ENCODE measurements around the gene NOMO2.
"Not testable (repeated sequence)": the region's sequence is repeated elsewhere in the genome, so short reads cannot be mapped to it uniquely, and the experiment has no call there.

NOMO2 gene

DNA sequence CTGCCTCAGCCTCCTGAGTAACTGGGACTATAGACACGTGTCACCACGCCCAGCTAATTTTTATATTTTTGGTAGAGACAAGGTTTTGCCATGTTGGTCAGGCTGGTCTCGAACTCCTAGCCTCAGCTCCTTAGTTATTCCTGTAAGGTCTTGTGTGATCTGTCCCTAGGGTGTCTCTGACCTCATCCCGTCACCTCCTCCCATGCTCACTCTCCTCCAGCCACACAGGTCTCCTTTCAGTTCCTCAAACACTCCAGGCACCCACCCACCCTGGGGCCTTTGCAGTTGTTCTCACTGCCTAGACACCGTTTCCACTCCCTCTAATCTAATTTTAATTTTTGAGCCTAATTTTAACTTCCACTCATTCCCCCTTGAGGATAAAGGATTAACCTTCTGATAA, 31.1 kb upstream of the NOMO2 start:
- not testable (repeated sequence) for H3K4me2 ChIP-seq (ENCODE audit: low read length); H3K4me1 ChIP-seq (ENCODE audit: control insufficient read depth, insufficient read depth, low read length); H3K9ac ChIP-seq (ENCODE audit: low read depth, low read length); H3K9me3 ChIP-seq (replicated peaks; ENCODE audit: low read length); H3K4me3 ChIP-seq (ENCODE audit: low read length); H3K36me3 ChIP-seq (ENCODE audit: insufficient read depth, low read length); H3K27me3 ChIP-seq (ENCODE audit: control insufficient read depth, insufficient read depth, low read length)

DNA sequence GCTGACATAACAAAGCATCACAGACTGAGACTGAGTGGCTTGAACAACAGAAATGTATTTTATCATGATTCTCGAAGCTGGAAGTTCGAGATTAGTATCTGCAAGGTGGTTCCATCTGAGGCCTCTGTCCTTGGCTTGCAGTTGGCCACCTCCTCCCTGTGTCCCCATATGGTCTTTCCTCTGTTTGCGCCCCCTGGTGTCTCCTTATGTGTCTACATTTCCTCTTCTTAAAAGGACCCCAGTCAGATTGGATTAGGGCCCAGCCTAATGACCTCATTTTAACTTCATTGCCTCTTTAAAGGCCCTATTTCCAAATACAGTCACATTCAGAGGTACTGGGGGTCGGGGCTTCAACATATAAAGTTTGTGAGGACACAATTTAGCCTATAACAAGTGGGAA, 30.0 kb upstream of the NOMO2 start:
- not testable (repeated sequence) for H3K4me3 ChIP-seq (ENCODE audit: low read length); H3K4me1 ChIP-seq (ENCODE audit: control insufficient read depth, insufficient read depth, low read length); H3K9ac ChIP-seq (ENCODE audit: low read depth, low read length); H3K4me2 ChIP-seq (ENCODE audit: low read length); H3K27me3 ChIP-seq (ENCODE audit: control insufficient read depth, insufficient read depth, low read length); H3K9me3 ChIP-seq (replicated peaks; ENCODE audit: low read length); H3K36me3 ChIP-seq (ENCODE audit: insufficient read depth, low read length)

DNA sequence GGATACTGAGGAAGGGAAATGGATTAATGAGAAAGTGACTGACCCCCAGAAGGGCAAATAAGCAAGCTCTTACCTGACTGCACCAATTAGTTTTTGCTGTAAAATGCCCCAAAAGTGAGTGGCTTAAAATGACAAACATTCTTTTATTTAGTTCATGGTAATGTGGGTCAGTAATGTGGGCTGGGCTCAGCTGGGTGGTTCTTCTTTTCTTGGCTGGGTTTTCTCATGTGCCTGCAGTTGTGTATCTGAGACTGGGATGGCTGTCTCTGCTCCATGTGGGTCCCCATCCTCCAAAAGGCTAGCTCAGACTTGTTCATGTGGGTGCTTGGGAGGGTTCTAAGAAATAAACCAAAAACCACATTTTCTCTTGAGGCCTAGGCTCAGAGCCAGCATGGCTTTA, 29.5 kb upstream of the NOMO2 start:
- not testable (repeated sequence) for H3K4me2 ChIP-seq (ENCODE audit: low read length); H3K9ac ChIP-seq (ENCODE audit: low read depth, low read length); H3K4me1 ChIP-seq (ENCODE audit: control insufficient read depth, insufficient read depth, low read length); H3K4me3 ChIP-seq (ENCODE audit: low read length); H3K36me3 ChIP-seq (ENCODE audit: insufficient read depth, low read length); H3K9me3 ChIP-seq (replicated peaks; ENCODE audit: low read length); H3K27me3 ChIP-seq (ENCODE audit: control insufficient read depth, insufficient read depth, low read length)

- not testable (repeated sequence) for H3K27me3 ChIP-seq (ENCODE audit: control insufficient read depth, insufficient read depth, low read length); H3K4me1 ChIP-seq (ENCODE audit: control insufficient read depth, insufficient read depth, low read length); H3K9me3 ChIP-seq (replicated peaks; ENCODE audit: low read length); H3K9ac ChIP-seq (ENCODE audit: low read depth, low read length); H3K4me3 ChIP-seq (ENCODE audit: low read length); H3K4me2 ChIP-seq (ENCODE audit: low read length); H3K36me3 ChIP-seq (ENCODE audit: insufficient read depth, low read length)
Measured at GRCh38 chr16:18589806-18590205, 27.9 kb upstream of the NOMO2 start.

- not testable (repeated sequence) for H3K9ac ChIP-seq (ENCODE audit: low read depth, low read length); H3K4me2 ChIP-seq (ENCODE audit: low read length); H3K9me3 ChIP-seq (replicated peaks; ENCODE audit: low read length); H3K36me3 ChIP-seq (ENCODE audit: insufficient read depth, low read length); H3K27me3 ChIP-seq (ENCODE audit: control insufficient read depth, insufficient read depth, low read length); H3K4me1 ChIP-seq (ENCODE audit: control insufficient read depth, insufficient read depth, low read length); H3K4me3 ChIP-seq (ENCODE audit: low read length)
Measured at GRCh38 chr16:18586560-18587540, 25.0 kb upstream of the NOMO2 start.

DNA sequence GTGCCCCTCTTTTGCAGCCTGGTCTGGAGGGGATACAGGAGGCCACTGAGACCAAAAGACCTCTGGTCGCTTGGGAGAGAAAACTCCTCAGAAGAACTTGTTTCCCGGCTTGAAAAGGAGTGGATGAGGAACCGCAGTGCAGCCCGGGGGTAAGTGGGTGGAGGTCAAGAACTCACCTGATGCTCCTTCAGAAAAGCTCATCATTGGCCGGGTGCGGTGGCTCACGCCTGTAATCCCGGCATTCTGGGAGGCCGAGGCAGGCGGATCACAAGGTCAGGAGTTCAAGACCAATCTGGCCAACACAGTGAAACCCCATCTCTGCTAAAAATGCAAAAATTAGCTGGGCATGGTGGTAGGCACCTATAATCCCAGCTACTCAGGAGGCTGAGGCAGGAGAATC, 23.9 kb upstream of the NOMO2 start:
- H3K9me3 ChIP-seq (replicated peaks; ENCODE audit: low read length); H3K4me1 ChIP-seq (ENCODE audit: control insufficient read depth, insufficient read depth, low read length); H3K4me2 ChIP-seq (ENCODE audit: low read length); H3K27me3 ChIP-seq (ENCODE audit: control insufficient read depth, insufficient read depth, low read length); H3K9ac ChIP-seq (ENCODE audit: low read depth, low read length); H3K4me3 ChIP-seq (ENCODE audit: low read length); H3K36me3 ChIP-seq (ENCODE audit: insufficient read depth, low read length): not testable (repeated sequence)

DNA sequence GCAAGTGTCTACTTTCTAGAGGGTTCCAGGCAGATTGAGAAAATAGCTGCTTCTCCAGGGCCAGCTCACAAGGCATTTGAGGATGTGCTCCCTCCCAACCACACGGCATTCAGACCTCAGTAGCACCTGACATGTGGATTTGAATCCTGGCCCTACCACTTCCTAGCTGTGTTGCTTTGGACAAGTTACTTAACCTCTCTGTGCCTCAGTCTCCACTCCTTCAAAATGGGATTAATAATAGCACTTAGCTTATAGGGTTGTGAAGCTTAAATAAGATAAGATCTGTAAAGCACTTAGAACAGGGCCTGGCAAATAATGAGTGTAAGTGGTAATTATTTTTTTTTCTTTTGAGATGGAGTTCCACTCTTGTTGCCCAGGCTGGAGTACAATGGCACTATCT, 21.0 kb upstream of the NOMO2 start:
- Histone ChIP-seq H3K9me3 (replicated peaks; ENCODE audit: low read length) (no peaks in the 10 kb centered on the region), H3K4me2 (ENCODE audit: low read length) (no peak overlapping the region), H3K27me3 (ENCODE audit: control insufficient read depth, insufficient read depth, low read length) (no peaks in the 10 kb centered on the region), H3K4me3 (ENCODE audit: low read length) (no peak overlapping the region), H3K4me1 (ENCODE audit: control insufficient read depth, insufficient read depth, low read length) (no peaks in the 10 kb centered on the region), H3K36me3 (ENCODE audit: insufficient read depth, low read length) (no peaks in the 10 kb centered on the region), H3K9ac (ENCODE audit: low read depth, low read length) (no peak overlapping the region)

DNA sequence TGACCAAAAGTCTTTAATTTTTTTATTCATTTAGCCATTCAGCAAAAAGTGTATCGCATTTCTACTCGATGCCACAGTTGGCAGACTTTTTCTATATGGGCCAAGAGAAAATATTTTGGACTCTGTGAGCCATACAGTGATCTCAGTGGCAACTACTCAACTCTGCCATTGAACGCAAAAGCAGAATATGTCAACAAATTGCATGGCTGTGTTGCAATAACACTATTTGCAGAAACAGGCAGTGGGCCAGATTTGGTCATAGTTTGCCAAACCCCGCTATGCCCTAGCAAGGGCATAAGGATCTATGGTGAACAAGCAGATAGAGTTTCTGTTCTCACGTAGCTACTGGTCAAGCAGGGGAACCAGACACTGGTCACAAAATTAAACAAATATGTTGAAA, 18.5 kb upstream of the NOMO2 start:
- H3K9ac ChIP-seq (ENCODE audit: low read depth, low read length); H3K4me2 ChIP-seq (ENCODE audit: low read length); H3K9me3 ChIP-seq (replicated peaks; ENCODE audit: low read length); H3K4me1 ChIP-seq (ENCODE audit: control insufficient read depth, insufficient read depth, low read length); H3K4me3 ChIP-seq (ENCODE audit: low read length); H3K36me3 ChIP-seq (ENCODE audit: insufficient read depth, low read length); H3K27me3 ChIP-seq (ENCODE audit: control insufficient read depth, insufficient read depth, low read length): not testable (repeated sequence)

- not testable (repeated sequence) for H3K9me3 ChIP-seq (replicated peaks; ENCODE audit: low read length); H3K27me3 ChIP-seq (ENCODE audit: control insufficient read depth, insufficient read depth, low read length); H3K36me3 ChIP-seq (ENCODE audit: insufficient read depth, low read length); H3K4me3 ChIP-seq (ENCODE audit: low read length); H3K4me2 ChIP-seq (ENCODE audit: low read length); H3K4me1 ChIP-seq (ENCODE audit: control insufficient read depth, insufficient read depth, low read length); H3K9ac ChIP-seq (ENCODE audit: low read depth, low read length)
Measured at GRCh38 chr16:18579261-18579660, 17.4 kb upstream of the NOMO2 start.

DNA sequence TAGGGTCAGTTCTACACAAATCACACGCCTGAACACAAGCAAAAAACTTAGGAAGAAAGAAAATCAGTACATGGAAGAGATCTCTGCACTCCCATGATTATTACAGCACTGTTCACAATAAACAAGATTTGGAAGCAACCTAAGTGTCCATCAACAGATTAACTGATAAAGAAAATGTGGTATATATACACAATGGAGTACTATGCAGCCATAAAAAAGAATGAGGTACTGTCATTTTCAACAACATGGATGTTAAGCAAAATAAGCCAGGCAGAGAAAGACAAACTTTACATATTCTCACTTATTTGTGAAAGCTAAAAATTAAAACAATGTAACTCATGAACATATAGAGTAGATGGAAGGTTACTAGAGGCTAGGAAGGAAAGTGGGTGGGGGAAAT, 16.0 kb upstream of the NOMO2 start:
- not testable (repeated sequence) for H3K4me2 ChIP-seq (ENCODE audit: low read length); H3K4me1 ChIP-seq (ENCODE audit: control insufficient read depth, insufficient read depth, low read length); H3K36me3 ChIP-seq (ENCODE audit: insufficient read depth, low read length); H3K27me3 ChIP-seq (ENCODE audit: control insufficient read depth, insufficient read depth, low read length); H3K4me3 ChIP-seq (ENCODE audit: low read length); H3K9ac ChIP-seq (ENCODE audit: low read depth, low read length); H3K9me3 ChIP-seq (replicated peaks; ENCODE audit: low read length)

- H3K36me3 ChIP-seq (ENCODE audit: insufficient read depth, low read length); H3K4me1 ChIP-seq (ENCODE audit: control insufficient read depth, insufficient read depth, low read length); H3K9me3 ChIP-seq (replicated peaks; ENCODE audit: low read length); H3K9ac ChIP-seq (ENCODE audit: low read depth, low read length); H3K4me2 ChIP-seq (ENCODE audit: low read length); H3K27me3 ChIP-seq (ENCODE audit: control insufficient read depth, insufficient read depth, low read length); H3K4me3 ChIP-seq (ENCODE audit: low read length): not testable (repeated sequence)
Measured at GRCh38 chr16:18575945-18576344, 14.0 kb upstream of the NOMO2 start.

- not testable (repeated sequence) for H3K36me3 ChIP-seq (ENCODE audit: insufficient read depth, low read length); H3K9me3 ChIP-seq (replicated peaks; ENCODE audit: low read length); H3K4me2 ChIP-seq (ENCODE audit: low read length)
Measured at GRCh38 chr16:18575298-18575917, 13.5 kb upstream of the NOMO2 start.

More at GRCh38 chr16:18575298-18575917, 13.5 kb upstream of the NOMO2 start:
- H3K4me1 ChIP-seq (ENCODE audit: control insufficient read depth, insufficient read depth, low read length); H3K4me3 ChIP-seq (ENCODE audit: low read length); H3K27me3 ChIP-seq (ENCODE audit: control insufficient read depth, insufficient read depth, low read length); H3K9ac ChIP-seq (ENCODE audit: low read depth, low read length): not testable (repeated sequence)
